Common myeloid progenitor, CD34-positive (primary cell): ENCODE measurements around the gene EGLN1.
A peak's percentile ranks its signal among the peaks of the same experiment; 100 is the strongest.

Experiments
- CTCF ChIA-PET: fragments of 350-600 bp; sonication (Branson Sonifier 250); formaldehyde crosslinking; loops from one replicate; lab custom pipeline; 2021; ENCODE audit warnings: antibody characterized with exemption; lab: Charles Lee
- POLR2A ChIA-PET: fragments of 350-600 bp; sonication (Branson Sonifier 250); formaldehyde crosslinking; loops from one replicate; lab custom pipeline; 2021; ENCODE audit warnings: antibody characterized with exemption; lab: Charles Lee
- DNase-seq, 3 donors: peaks; one replicate each; pipeline versions ENCODE4 v3.0.0 to v3.0.0-alpha.2; 2013
- H3K27ac ChIP-seq, 2 experiments: 1 replicate in 1 of 2; 2 replicates in 1 of 2; pipeline ENCODE4 v1.7.0; 2013; ENCODE audit warnings: inconsistent platforms in 2 of 2, low read length in 2 of 2, mild to moderate bottlenecking in 2 of 2, low read depth in 1 of 2, moderate library complexity in 1 of 2; ENCODE audit not compliant: severe bottlenecking in 2 of 2, insufficient read depth in 1 of 2, poor library complexity in 1 of 2
- H3K27me3 ChIP-seq, 5 experiments: replicated peaks in 2 of 5; 1 replicate in 3 of 5; 2 replicates in 2 of 5; pipeline versions ENCODE4 v1.6.1 to v1.7.0; 2013; ENCODE audit warnings: low read length in 4 of 5, mild to moderate bottlenecking in 2 of 5, moderate library complexity in 2 of 5, inconsistent platforms in 1 of 5; ENCODE audit not compliant: insufficient read depth in 5 of 5, control insufficient read depth in 4 of 5
- H3K36me3 ChIP-seq, 4 experiments: 1 replicate in 2 of 4; 2 replicates in 2 of 4; pipeline versions ENCODE4 v1.6.1 to v1.7.0; 2013; ENCODE audit warnings: low read length in 3 of 4, control low read depth in 1 of 4, mild to moderate bottlenecking in 1 of 4; ENCODE audit not compliant: control insufficient read depth in 4 of 4, insufficient read depth in 4 of 4
- H3K4me1 ChIP-seq, 4 experiments: 1 replicate in 3 of 4; 2 replicates in 1 of 4; pipeline versions ENCODE4 v1.6.1 to v1.7.1; 2013; ENCODE audit warnings: low read length in 3 of 4, mild to moderate bottlenecking in 3 of 4, control low read depth in 1 of 4, inconsistent platforms in 1 of 4, moderate library complexity in 1 of 4; ENCODE audit not compliant: control insufficient read depth in 4 of 4, insufficient read depth in 4 of 4; ENCODE audit errors: control extremely low read depth in 1 of 4
- H3K4me3 ChIP-seq, 7 experiments: 1 replicate in 4 of 7; 2 replicates in 3 of 7; pipeline versions ENCODE4 v1.5.1 to v1.7.0; 2013; ENCODE audit warnings: mild to moderate bottlenecking in 7 of 7, low read length in 6 of 7, moderate library complexity in 6 of 7, inconsistent platforms in 2 of 7, low read depth in 2 of 7, control low read depth in 1 of 7; ENCODE audit not compliant: insufficient read depth in 4 of 7, control insufficient read depth in 1 of 7; ENCODE audit errors: extremely low read depth in 1 of 7
- H3K9me3 ChIP-seq, 5 experiments: 1 replicate in 4 of 5; 2 replicates in 1 of 5; pipeline versions ENCODE4 v1.6.1 to v1.7.1; 2013; ENCODE audit warnings: low read length in 4 of 5, mild to moderate bottlenecking in 2 of 5, inconsistent platforms in 1 of 5, low read depth in 1 of 5, moderate library complexity in 1 of 5; ENCODE audit not compliant: control insufficient read depth in 4 of 5, insufficient read depth in 2 of 5; ENCODE audit errors: control extremely low read depth in 1 of 5
- WGBS: methylation state at CpG from one replicate; pipeline ENCODE4 v1.1.5; 2013; ENCODE audit not compliant: insufficient coverage; 5-methylcytosine and 5-hydroxymethylcytosine counted together

EGLN1 gene

GRCh38 chr1:231423648-231424047 lies 1.6 kb upstream of the EGLN1 start:
- POLR2A ChIA-PET, result no interaction called here
- Histone ChIP-seq H3K4me1 (peaks cover 18 to 36% (median 21%) of the 10 kb centered on the region in 4 experiments), H3K4me3 (no peak overlapping the region), H3K36me3 (no peaks in the 10 kb centered on the region), H3K9me3 (no peaks in the 10 kb centered on the region), H3K27me3 (peaks cover 0 to 35% (median 21%) of the 10 kb centered on the region in 5 experiments), H3K27ac (no peak overlapping the region)
- no peak for DNase-seq
- CTCF ChIA-PET, result interaction anchor here (1.4 kb wide), 2 partner anchors 11 to 108 kb away, joined by 3 read pairs; no protein-coding TSS in a partner anchor
- WGBS, result no CpG with 5 or more reads among the region's 1 CpG

- peaks cover 23 to 44% (median 29%) of the 10 kb centered on the region in 4 experiments for H3K4me1 ChIP-seq
- peak overlapping the region in 1 of 2 experiments; percentile 60 for H3K27ac ChIP-seq
- H3K4me3 ChIP-seq, result peak overlapping the region; percentile 69 to 91 (median 76)
- POLR2A ChIA-PET, result no interaction called here
- CTCF ChIA-PET, result interaction anchor here (1.4 kb wide), 1 partner anchor 12 kb away, joined by 3 read pairs; no protein-coding TSS in a partner anchor
- no peak for DNase-seq
- H3K36me3 ChIP-seq, result no peaks in the 10 kb centered on the region
- peaks cover 0 to 33% (median 21%) of the 10 kb centered on the region in 5 experiments for H3K27me3 ChIP-seq
- WGBS, result no CpG with 5 or more reads among the region's 8 CpGs
- H3K9me3 ChIP-seq, result no peaks in the 10 kb centered on the region
Measured at GRCh38 chr1:231422798-231423309, 767 bp upstream of the EGLN1 start.

GRCh38 chr1:231421546-231421970 lies 529 bp downstream of the EGLN1 start:
- Histone ChIP-seq H3K9me3 (no peaks in the 10 kb centered on the region), H3K4me3 (peak overlapping the region; percentile 54 to 91 (median 81)), H3K27me3 (peaks cover 0 to 29% (median 17%) of the 10 kb centered on the region in 5 experiments), H3K36me3 (no peaks in the 10 kb centered on the region), H3K27ac (peak overlapping the region in 1 of 2 experiments; percentile 69), H3K4me1 (peaks cover 23 to 50% (median 38%) of the 10 kb centered on the region in 4 experiments)
- DNase-seq, result peak; percentile 29 to 73 (median 63)
- POLR2A ChIA-PET, result interaction anchor here (0.6 to 1.0 kb wide), 2 partner anchors 47 to 108 kb away, joined by 3 to 5 read pairs; no protein-coding TSS in a partner anchor
- WGBS, result 0% methylated on average over 38 of the region's 53 CpGs
- CTCF ChIA-PET, result interaction anchor here (1.2 to 1.6 kb wide), 3 partner anchors 37 to 61 kb away, joined by 3 to 5 read pairs (median 4); no protein-coding TSS in a partner anchor

GRCh38 chr1:231420959-231421545 lies 1.0 kb downstream of the EGLN1 start:
- ChIA-PET POLR2A (interaction anchor here (0.6 to 1.0 kb wide), 3 partner anchors 109 to 125 kb away, joined by 3 to 6 read pairs (median 3); no protein-coding TSS in a partner anchor), CTCF (interaction anchor here (0.9 to 1.6 kb wide), 9 partner anchors 13 to 171 kb away, joined by 3 to 5 read pairs (median 4); no protein-coding TSS in a partner anchor)
- no peaks in the 10 kb centered on the region for H3K36me3 ChIP-seq
- DNase-seq, result peak; percentile 44 to 79 (median 68)
- peaks cover 0 to 24% (median 15%) of the 10 kb centered on the region in 5 experiments for H3K27me3 ChIP-seq
- no peaks in the 10 kb centered on the region for H3K9me3 ChIP-seq
- H3K4me3 ChIP-seq, result peak overlapping the region; percentile 54 to 91 (median 81)
- 0% methylated on average over 62 of the region's 63 CpGs for WGBS
- peak overlapping the region in 1 of 2 experiments; percentile 69 for H3K27ac ChIP-seq
- peaks cover 23 to 50% (median 38%) of the 10 kb centered on the region in 4 experiments for H3K4me1 ChIP-seq

GRCh38 chr1:231420299-231420958 lies 1.7 kb downstream of the EGLN1 start:
- H3K27me3 ChIP-seq, result peaks cover 0 to 19% (median 15%) of the 10 kb centered on the region in 5 experiments
- 2% methylated on average over 12 of the region's 18 CpGs for WGBS
- DNase-seq, result peak in 2 of 3 donors; percentile 19 to 32
- H3K4me3 ChIP-seq, result peak overlapping the region; percentile 54 to 91 (median 81)
- ChIA-PET POLR2A (interaction anchor here (0.6 to 1.0 kb wide), 3 partner anchors 109 to 126 kb away, joined by 3 to 6 read pairs (median 3); no protein-coding TSS in a partner anchor), CTCF (interaction anchor here (0.9 to 1.6 kb wide), 8 partner anchors 13 to 171 kb away, joined by 3 to 5 read pairs (median 4); no protein-coding TSS in a partner anchor)
- H3K4me1 ChIP-seq, result peaks cover 23 to 50% (median 37%) of the 10 kb centered on the region in 4 experiments
- peaks cover 0 to 2% (median 0%) of the 10 kb centered on the region in 4 experiments for H3K36me3 ChIP-seq
- peak overlapping the region in 1 of 2 experiments; percentile 69 for H3K27ac ChIP-seq
- H3K9me3 ChIP-seq, result no peaks in the 10 kb centered on the region

GRCh38 chr1:231419738-231420298 lies 2.3 kb downstream of the EGLN1 start:
- Histone ChIP-seq H3K27me3 (peaks cover 0 to 14% (median 10%) of the 10 kb centered on the region in 5 experiments), H3K4me3 (peak overlapping the region in 6 of 7 experiments; percentile 79 to 91 (median 83)), H3K27ac (peak overlapping the region in 1 of 2 experiments; percentile 69), H3K4me1 (peaks cover 23 to 50% (median 37%) of the 10 kb centered on the region in 4 experiments), H3K36me3 (peaks cover 0 to 5% (median 2%) of the 10 kb centered on the region in 4 experiments), H3K9me3 (no peaks in the 10 kb centered on the region)
- POLR2A ChIA-PET, result no interaction called here
- DNase-seq, result peak in 2 of 3 donors; percentile 15 to 33
- 33% methylated on average over 2 of the region's 8 CpGs for WGBS
- CTCF ChIA-PET, result interaction anchor here (1.2 to 1.6 kb wide), 6 partner anchors 12 to 172 kb away, joined by 3 to 5 read pairs (median 4); no protein-coding TSS in a partner anchor
